Kidney epithelial cell (primary cell): Measurements from ENCODE around the gene OSBPL5. TPM values are rescaled to one million over a fixed set of nuclear protein-coding genes. Genes with fewer than 3 reads are reported as not detected.

Experiments used
- DNase-seq: peaks from one replicate; pipeline ENCODE4 v3.0.0-alpha.2; 2010; ENCODE audit warnings: low read depth
- H3K27me3 ChIP-seq: 2 replicates; pipeline ENCODE4 v1.6.0; 2011; ENCODE audit warnings: low read length; ENCODE audit not compliant: control insufficient read depth, insufficient read depth
- H3K36me3 ChIP-seq: 2 replicates; pipeline ENCODE4 v1.5.1; 2011; ENCODE audit warnings: low read length; ENCODE audit not compliant: control insufficient read depth, insufficient read depth
- H3K4me3 ChIP-seq: 2 replicates; pipeline ENCODE4 v1.5.1; 2011; ENCODE audit warnings: low read depth, mild to moderate bottlenecking, control low read depth, low read length
- CTCF ChIP-seq: IDR thresholded peaks from 2 replicates; pipeline ENCODE4 v1.5.1; 2011; ENCODE audit warnings: mild to moderate bottlenecking, moderate library complexity, low read length, control low read depth, inconsistent platforms; ENCODE audit not compliant: insufficient read depth, poor library complexity, severe bottlenecking
- total RNA-seq: library from RNA; depleted of rRNA; stranded (reverse); fragments of >200 nt; gene quantifications from 2 replicates; pipeline ENCODE4 v1.2.3, GENCODE V29; 2015

Gene OSBPL5
- total RNA-seq, 1 donor from 2014 or later, result 10.2 TPM

- DNase-seq, result no peak
- no peak for TF ChIP-seq CTCF
- H3K4me3 ChIP-seq, result no peak overlapping the region
- no peaks in the 10 kb centered on the region for H3K36me3 ChIP-seq
- H3K27me3 ChIP-seq, result no peaks in the 10 kb centered on the region
Observed at GRCh38 chr11:3143136-3143880, 21.8 kb downstream of the OSBPL5 start.

GRCh38 chr11:3140291-3140603 lies 24.9 kb downstream of the OSBPL5 start:
- no peak for TF ChIP-seq CTCF
- no peaks in the 10 kb centered on the region for H3K27me3 ChIP-seq

GRCh38 chr11:3139481-3140290 lies 25.4 kb downstream of the OSBPL5 start:
- no peak for TF ChIP-seq CTCF
- Histone ChIP-seq H3K27me3 (no peaks in the 10 kb centered on the region), H3K4me3 (no peak overlapping the region), H3K36me3 (no peaks in the 10 kb centered on the region)
- DNase-seq, result no peak

More at GRCh38 chr11:3140291-3140603, 24.9 kb downstream of the OSBPL5 start:
- Histone ChIP-seq H3K4me3 (no peak overlapping the region), H3K36me3 (no peaks in the 10 kb centered on the region)
- no peak for DNase-seq

GRCh38 chr11:3139086-3139440 lies 26.0 kb downstream of the OSBPL5 start:
- no peak for DNase-seq
- TF ChIP-seq CTCF, result no peak
- no peak overlapping the region for H3K4me3 ChIP-seq

GRCh38 chr11:3138178-3139085 lies 26.7 kb downstream of the OSBPL5 start:
- TF ChIP-seq CTCF, result peak; percentile 10
- no peak for DNase-seq
- no peaks in the 10 kb centered on the region for H3K36me3 ChIP-seq
- no peak overlapping the region for H3K4me3 ChIP-seq
- no peaks in the 10 kb centered on the region for H3K27me3 ChIP-seq

More at GRCh38 chr11:3139086-3139440, 26.0 kb downstream of the OSBPL5 start:
- Histone ChIP-seq H3K36me3 (no peaks in the 10 kb centered on the region), H3K27me3 (no peaks in the 10 kb centered on the region)
